Keratinocyte (primary cell): ENCODE data around the gene LYZL1. TPM values are rescaled to one million over a fixed set of nuclear protein-coding genes. Genes with fewer than 3 reads are reported as not detected.

ENCODE experiments used
- DNase-seq: peaks from one replicate; pipeline ENCODE4 v3.0.0-alpha.2; 2011; ENCODE audit warnings: low read depth, missing footprints, low spot score
- FAIRE-seq: peaks from 2 replicates; lab custom pipeline; 2011; peaks lifted over from hg19 to GRCh38; lab: Jason Lieb, UNC
- H2AFZ ChIP-seq: 2 replicates; pipeline ENCODE4 v1.6.0; 2012; ENCODE audit warnings: low read length, control low read depth, inconsistent platforms; ENCODE audit not compliant: control insufficient read depth
- H3K27ac ChIP-seq: 2 replicates; pipeline ENCODE4 v1.5.1; 2011; ENCODE audit warnings: low read length; ENCODE audit not compliant: control insufficient read depth, insufficient read depth
- H3K27me3 ChIP-seq: 3 replicates; pipeline ENCODE4 v1.6.0; 2011; ENCODE audit warnings: low read length; ENCODE audit not compliant: control insufficient read depth, insufficient read depth; ENCODE audit errors: extremely low read depth
- H3K36me3 ChIP-seq, 2 experiments: 2 replicates in 1 of 2; 3 replicates in 1 of 2; pipeline ENCODE4 v1.5.1; 2011; ENCODE audit warnings: low read length in 2 of 2, mild to moderate bottlenecking in 1 of 2; ENCODE audit not compliant: control insufficient read depth in 2 of 2, insufficient read depth in 2 of 2; ENCODE audit errors: extremely low read depth in 1 of 2
- H3K4me1 ChIP-seq: 3 replicates; pipeline ENCODE4 v1.5.1; 2011; ENCODE audit warnings: low read length; ENCODE audit not compliant: control insufficient read depth, insufficient read depth; ENCODE audit errors: extremely low read depth
- H3K4me2 ChIP-seq: 3 replicates; pipeline ENCODE4 v1.6.0; 2011; ENCODE audit warnings: low read depth, low read length; ENCODE audit not compliant: control insufficient read depth, insufficient read depth; ENCODE audit errors: extremely low read depth
- H3K4me3 ChIP-seq, 3 experiments: fragments of 200-600 bp in 1 of 3; sonication (generic) in 1 of 3; 2 replicates in 2 of 3; 3 replicates in 1 of 3; pipeline ENCODE4 v1.5.1; 2011 to 2016; ENCODE audit warnings: low read length in 3 of 3, mild to moderate bottlenecking in 3 of 3, control low read depth in 2 of 3, inconsistent platforms in 1 of 3, low read depth in 1 of 3, mixed read lengths in 1 of 3, mixed run types in 1 of 3, moderate library complexity in 1 of 3; ENCODE audit not compliant: control insufficient read depth in 2 of 3, insufficient read depth in 2 of 3; ENCODE audit errors: extremely low read depth in 1 of 3
- H3K79me2 ChIP-seq: 2 replicates; pipeline ENCODE4 v1.6.0; 2012; ENCODE audit warnings: low read length; ENCODE audit not compliant: control insufficient read depth, insufficient read depth
- H3K9ac ChIP-seq: 3 replicates; pipeline ENCODE4 v1.6.0; 2011; ENCODE audit warnings: low read length; ENCODE audit not compliant: control insufficient read depth, insufficient read depth; ENCODE audit errors: extremely low read depth
- H3K9me1 ChIP-seq: 3 replicates; pipeline ENCODE4 v1.6.0; 2011; ENCODE audit warnings: low read length; ENCODE audit not compliant: control insufficient read depth, insufficient read depth; ENCODE audit errors: extremely low read depth
- H3K9me3 ChIP-seq: 2 replicates; pipeline ENCODE4 v1.5.1; 2012; ENCODE audit warnings: low read depth, low read length; ENCODE audit not compliant: control insufficient read depth
- H4K20me1 ChIP-seq: 3 replicates; pipeline ENCODE4 v1.6.0; 2011; ENCODE audit warnings: low read length; ENCODE audit not compliant: control insufficient read depth, insufficient read depth; ENCODE audit errors: extremely low read depth
- CTCF ChIP-seq, 3 experiments: IDR thresholded peaks in 1 of 3; conservative IDR thresholded peaks in 1 of 3; optimal IDR thresholded peaks in 1 of 3; 2 replicates in 2 of 3; 3 replicates in 1 of 3; pipeline versions ENCODE3 to v1.5.1; 2011; ENCODE audit warnings: low read length in 3 of 3, mild to moderate bottlenecking in 3 of 3, moderate library complexity in 2 of 3, control low read depth in 1 of 3, inconsistent platforms in 1 of 3; ENCODE audit not compliant: insufficient read depth in 2 of 3; ENCODE audit errors: extremely low read depth in 1 of 3
- EZH2 ChIP-seq: IDR thresholded peaks from one replicate; pipeline ENCODE4 v1.6.1; 2012; ENCODE audit warnings: inconsistent platforms, mild to moderate bottlenecking, low read length, moderate library complexity
- dilution Hi-C: fragments of 300-500 bp; cut with MboI; formaldehyde crosslinking; loops from one replicate; pipeline ENCODE4 v1.7.0; 2020; ENCODE audit warnings: low sequenced_read_pairs; ENCODE audit not compliant: extremely low pct_ligation_motif_present
- polyA plus RNA-seq, 5 experiments: library from polyadenylated mRNA; depleted of rRNA in 3 of 5; stranded (reverse) in 3 of 5; stranded (forward) in 1 of 5; unstranded in 1 of 5; fragments of >200 nt; gene quantifications; 1 replicate in 1 of 5; 2 replicates in 3 of 5; 3 replicates in 1 of 5; pipeline versions ENCODE4 v1.2.1 to v1.2.3, GENCODE V29; 2011 to 2012; ENCODE audit warnings: missing spikeins in 2 of 5, low read depth in 1 of 5, low replicate concordance in 1 of 5

The LYZL1 gene
- polyA plus RNA-seq, 1 donor (not counting 4 experiments of a cell fraction or from before 2014, with no cell fraction given): not detected

GRCh38 chr10:29256019-29256418 is 32.9 kb upstream of the LYZL1 start:
- Histone ChIP-seq H3K4me2 (no peak overlapping the region), H3K27me3 (peaks cover 35% of the 10 kb centered on the region), H2AFZ (no peak overlapping the region), H3K9ac (no peak overlapping the region), H4K20me1 (no peaks in the 10 kb centered on the region), H3K4me3 (no peak overlapping the region), H3K9me1 (no peaks in the 10 kb centered on the region), H3K9me3 (no peaks in the 10 kb centered on the region), H3K36me3 (no peaks in the 10 kb centered on the region), H3K4me1 (no peaks in the 10 kb centered on the region), H3K27ac (no peak overlapping the region), H3K79me2 (no peaks in the 10 kb centered on the region)
- dilution Hi-C loops: no loop called here
- TF ChIP-seq EZH2 (no peak), CTCF (optimal IDR thresholded peaks at IDR 0.05 in 1 of 3, IDR thresholded peaks at IDR 0.05 in 1 of 3, conservative IDR thresholded peaks at IDR 0.05 in 1 of 3; ENCODE audit: extremely low read depth in 1 of 3, insufficient read depth in 2 of 3, low read length in 3 of 3) (no peak)
- FAIRE-seq (no peak), DNase-seq (no peak)

GRCh38 chr10:29256586-29256985 is 32.3 kb upstream of the LYZL1 start:
- Histone ChIP-seq H3K4me1 (no peaks in the 10 kb centered on the region), H2AFZ (no peak overlapping the region), H4K20me1 (no peaks in the 10 kb centered on the region), H3K79me2 (no peaks in the 10 kb centered on the region), H3K9me1 (no peaks in the 10 kb centered on the region), H3K9me3 (no peaks in the 10 kb centered on the region), H3K27me3 (peaks cover 35% of the 10 kb centered on the region), H3K9ac (no peak overlapping the region), H3K4me3 (no peak overlapping the region), H3K4me2 (no peak overlapping the region), H3K27ac (no peak overlapping the region), H3K36me3 (no peaks in the 10 kb centered on the region)
- FAIRE-seq (no peak), DNase-seq (no peak)
- dilution Hi-C loops: no loop called here
- no peak for TF ChIP-seq CTCF (optimal IDR thresholded peaks at IDR 0.05 in 1 of 3, IDR thresholded peaks at IDR 0.05 in 1 of 3, conservative IDR thresholded peaks at IDR 0.05 in 1 of 3; ENCODE audit: extremely low read depth in 1 of 3, insufficient read depth in 2 of 3, low read length in 3 of 3)
- no peak for TF ChIP-seq EZH2
